Pons (tissue), 1 donor: ENCODE results near the gene CDK9.
"Not testable (repeated sequence)": the region's sequence is repeated elsewhere in the genome, so short reads cannot be mapped to it uniquely, and the experiment has no call there.

ENCODE experiments used
- DNase-seq: peaks from one replicate; pipeline ENCODE4 v3.0.0-alpha.2; 2016; ENCODE audit warnings: low spot score

CDK9 gene

GRCh38 chr9:127825319-127826051 lies 39.7 kb downstream of the CDK9 start:
- DNase-seq: no peak

GRCh38 chr9:127826253-127826913 lies 40.5 kb downstream of the CDK9 start:
- DNase-seq: no peak

GRCh38 chr9:127828262-127829031 lies 42.6 kb downstream of the CDK9 start:
- no peak for DNase-seq

- no peak for DNase-seq
These were observed 43.5 kb downstream of the CDK9 start for GRCh38 chr9:127829205-127829906.

GRCh38 chr9:127832248-127832647 lies 46.4 kb downstream of the CDK9 start:
- no peak for DNase-seq

GRCh38 chr9:127833555-127833954 lies 47.7 kb downstream of the CDK9 start:
- no peak for DNase-seq

- no peak for DNase-seq
These were observed 50.2 kb downstream of the CDK9 start for GRCh38 chr9:127835991-127836516.

GRCh38 chr9:127836561-127836960 lies 50.7 kb downstream of the CDK9 start:
- DNase-seq: not testable (repeated sequence)

- no peak for DNase-seq
These were observed 51.5 kb downstream of the CDK9 start for GRCh38 chr9:127837346-127837745.

- no peak for DNase-seq
These were observed 52.7 kb downstream of the CDK9 start for GRCh38 chr9:127838375-127839078.
